ENCODE data around the gene PGD.
"Not testable (repeated sequence)": the region's sequence is repeated elsewhere in the genome, so short reads cannot be mapped to it uniquely, and the experiment has no call there.

The PGD gene

DNA sequence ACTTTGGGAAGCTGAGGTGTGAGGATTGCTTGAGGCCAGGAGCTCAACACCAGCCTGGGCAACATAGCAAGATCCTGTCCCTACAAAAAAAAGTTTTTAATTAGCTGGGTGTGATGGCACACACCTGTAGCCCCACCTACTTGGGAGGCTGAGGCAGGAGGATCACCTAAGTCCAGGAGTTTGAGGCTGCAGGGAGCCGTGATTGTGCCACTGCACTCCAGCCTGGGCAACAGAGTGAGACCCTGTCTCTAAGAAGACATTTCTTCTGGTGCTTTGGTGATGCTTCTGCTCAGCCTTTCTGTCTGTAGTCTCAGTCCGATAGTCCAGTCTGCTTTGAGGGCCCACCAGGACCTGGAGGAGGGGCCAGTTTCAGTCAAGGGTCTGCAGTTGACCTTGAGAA lies 8.3 kb downstream of the PGD start:
- TF ChIP-seq CTCF (IDR thresholded peaks at IDR 0.05; ENCODE audit: low read depth, low read length, missing control alignments): no peak
- in situ Hi-C loops (cut with HindIII; ENCODE audit: low sequenced_read_pairs): no loop called here
- no peak for DNase-seq (ENCODE audit: low read depth)
- H3K4me3 ChIP-seq (ENCODE audit: low read depth, low read length): no peak overlapping the region

- no peak for DNase-seq (ENCODE audit: low read depth)
- no peak for TF ChIP-seq CTCF (IDR thresholded peaks at IDR 0.05; ENCODE audit: low read depth, low read length, missing control alignments)
- in situ Hi-C loops (cut with HindIII; ENCODE audit: low sequenced_read_pairs): no loop called here
- H3K4me3 ChIP-seq (ENCODE audit: low read depth, low read length): no peak overlapping the region
Observed at GRCh38 chr1:10415211-10415930, 16.5 kb downstream of the PGD start.

GRCh38 chr1:10415967-10416366 lies 17.1 kb downstream of the PGD start:
- DNase-seq (ENCODE audit: low read depth); in situ Hi-C loops (cut with HindIII; ENCODE audit: low sequenced_read_pairs); H3K4me3 ChIP-seq (ENCODE audit: low read depth, low read length): not testable (repeated sequence)

DNA sequence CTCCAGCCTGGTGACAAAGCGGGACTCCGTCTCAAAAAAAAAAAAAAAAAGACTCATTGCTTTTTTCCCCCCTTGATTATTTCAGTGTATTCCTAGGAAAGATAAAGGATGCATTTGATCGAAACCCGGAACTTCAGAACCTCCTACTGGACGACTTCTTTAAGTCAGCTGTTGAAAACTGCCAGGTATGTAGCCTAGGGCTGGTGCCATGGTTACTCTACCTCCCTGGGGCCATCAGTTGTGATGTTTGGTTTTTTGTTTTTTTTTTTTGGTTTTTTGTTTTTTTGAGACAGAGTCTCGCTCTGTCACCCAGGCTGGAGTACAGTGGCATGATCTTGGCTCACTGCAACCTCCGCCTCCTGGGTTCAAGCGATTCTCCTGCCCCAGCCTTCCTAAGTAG lies 19.9 kb downstream of the PGD start:
- H3K4me3 ChIP-seq (ENCODE audit: low read depth, low read length); in situ Hi-C loops (cut with HindIII; ENCODE audit: low sequenced_read_pairs); DNase-seq (ENCODE audit: low read depth): not testable (repeated sequence)

DNA sequence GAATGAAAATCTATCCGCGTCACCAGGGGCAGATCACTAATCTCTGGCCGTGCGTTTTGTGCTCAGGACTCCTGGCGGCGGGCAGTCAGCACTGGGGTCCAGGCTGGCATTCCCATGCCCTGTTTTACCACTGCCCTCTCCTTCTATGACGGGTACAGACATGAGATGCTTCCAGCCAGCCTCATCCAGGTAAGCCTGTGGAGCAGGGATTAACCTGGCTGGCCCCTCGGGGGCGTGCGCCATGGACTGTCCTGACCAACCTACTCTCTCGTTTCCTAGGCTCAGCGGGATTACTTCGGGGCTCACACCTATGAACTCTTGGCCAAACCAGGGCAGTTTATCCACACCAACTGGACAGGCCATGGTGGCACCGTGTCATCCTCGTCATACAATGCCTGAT lies 20.5 kb downstream of the PGD start:
- no peak for DNase-seq (ENCODE audit: low read depth)
- in situ Hi-C loops (cut with HindIII; ENCODE audit: low sequenced_read_pairs): no loop called here
- no peak overlapping the region for H3K4me3 ChIP-seq (ENCODE audit: low read depth, low read length)
- no peak for TF ChIP-seq CTCF (IDR thresholded peaks at IDR 0.05; ENCODE audit: low read depth, low read length, missing control alignments)

GRCh38 chr1:10421637-10422036 lies 22.8 kb downstream of the PGD start:
- TF ChIP-seq CTCF (IDR thresholded peaks at IDR 0.05; ENCODE audit: low read depth, low read length, missing control alignments): no peak
- H3K4me3 ChIP-seq (ENCODE audit: low read depth, low read length): no peak overlapping the region
- no peak for DNase-seq (ENCODE audit: low read depth)
- in situ Hi-C loops (cut with HindIII; ENCODE audit: low sequenced_read_pairs): loop anchor here (10.0 kb wide), 1 partner anchor 73 kb away; no protein-coding TSS in a partner anchor

DNA sequence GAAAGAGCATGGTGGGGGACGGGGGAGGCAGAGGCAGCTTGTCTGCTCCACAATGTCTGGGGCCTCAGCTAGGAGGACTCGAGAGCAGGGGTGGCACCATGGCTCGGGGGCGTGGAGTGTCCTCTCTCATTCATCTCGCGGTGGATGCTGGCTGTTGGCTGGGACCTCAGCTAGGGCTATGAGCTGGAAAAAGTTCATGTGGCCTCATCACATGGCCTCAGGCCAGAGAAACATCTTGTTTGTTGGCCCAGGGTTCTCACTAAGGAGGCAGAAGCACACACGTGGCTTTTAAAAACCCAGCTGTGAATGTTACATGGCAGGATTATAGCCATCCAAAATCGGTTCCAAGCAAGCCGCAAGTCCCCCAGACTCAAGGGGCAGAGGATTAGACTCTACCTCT lies 25.2 kb downstream of the PGD start:
- H3K4me3 ChIP-seq (ENCODE audit: low read depth, low read length): no peak overlapping the region
- in situ Hi-C loops (cut with HindIII; ENCODE audit: low sequenced_read_pairs): loop anchor here (10.0 kb wide), 1 partner anchor 71 kb away; no protein-coding TSS in a partner anchor
- TF ChIP-seq CTCF (IDR thresholded peaks at IDR 0.05; ENCODE audit: low read depth, low read length, missing control alignments): no peak
- no peak for DNase-seq (ENCODE audit: low read depth)
